Sigmoid colon (tissue), 4 donors: ENCODE measurements around the gene FLII.

ENCODE experiments used
- CTCF ChIP-seq, 4 experiments: fragments of 450-650 bp in 3 of 4; fragments of 200-600 bp in 1 of 4; IDR thresholded peaks; one replicate each; pipeline ENCODE4 v1.5.1; 2016 to 2019; ENCODE audit warnings: antibody characterized with exemption in 4 of 4, mild to moderate bottlenecking in 3 of 4, moderate library complexity in 2 of 4
- EP300 ChIP-seq, 4 donors: sonication (generic); formaldehyde crosslinking; IDR thresholded peaks; one replicate each; pipeline ENCODE4 v1.6.1; 2017; ENCODE audit warnings: antibody characterized with exemption in 4 of 4
- POLR2A ChIP-seq, 2 donors: fragments of 450-650 bp; IDR thresholded peaks; one replicate each; pipeline ENCODE4 v1.6.1; 2016; ENCODE audit warnings: antibody characterized with exemption in 2 of 2, mild to moderate bottlenecking in 2 of 2, moderate library complexity in 2 of 2
- POLR2AphosphoS5 ChIP-seq, 4 donors: sonication (generic); formaldehyde crosslinking; IDR thresholded peaks; one replicate each; pipeline ENCODE4 v1.6.1; 2017; ENCODE audit warnings: antibody characterized with exemption in 4 of 4

GRCh38 chr17:18280249-18280648 is 21.7 kb upstream of the FLII start:
- TF ChIP-seq EP300 (IDR thresholded peaks at IDR 0.05) (no peak), CTCF (IDR thresholded peaks at IDR 0.05) (no peak), POLR2A (IDR thresholded peaks at IDR 0.05) (no peak), POLR2AphosphoS5 (IDR thresholded peaks at IDR 0.05) (no peak)
